ENCODE results near the gene CACNA2D3. TPM values are rescaled to one million over a fixed set of nuclear protein-coding genes. Genes with fewer than 3 reads are reported as not detected.
A peak's percentile ranks its signal among the peaks of the same experiment; 100 is the strongest.

Gene CACNA2D3
- total RNA-seq, 1 donor from 2014 or later: 10.0 TPM

DNA sequence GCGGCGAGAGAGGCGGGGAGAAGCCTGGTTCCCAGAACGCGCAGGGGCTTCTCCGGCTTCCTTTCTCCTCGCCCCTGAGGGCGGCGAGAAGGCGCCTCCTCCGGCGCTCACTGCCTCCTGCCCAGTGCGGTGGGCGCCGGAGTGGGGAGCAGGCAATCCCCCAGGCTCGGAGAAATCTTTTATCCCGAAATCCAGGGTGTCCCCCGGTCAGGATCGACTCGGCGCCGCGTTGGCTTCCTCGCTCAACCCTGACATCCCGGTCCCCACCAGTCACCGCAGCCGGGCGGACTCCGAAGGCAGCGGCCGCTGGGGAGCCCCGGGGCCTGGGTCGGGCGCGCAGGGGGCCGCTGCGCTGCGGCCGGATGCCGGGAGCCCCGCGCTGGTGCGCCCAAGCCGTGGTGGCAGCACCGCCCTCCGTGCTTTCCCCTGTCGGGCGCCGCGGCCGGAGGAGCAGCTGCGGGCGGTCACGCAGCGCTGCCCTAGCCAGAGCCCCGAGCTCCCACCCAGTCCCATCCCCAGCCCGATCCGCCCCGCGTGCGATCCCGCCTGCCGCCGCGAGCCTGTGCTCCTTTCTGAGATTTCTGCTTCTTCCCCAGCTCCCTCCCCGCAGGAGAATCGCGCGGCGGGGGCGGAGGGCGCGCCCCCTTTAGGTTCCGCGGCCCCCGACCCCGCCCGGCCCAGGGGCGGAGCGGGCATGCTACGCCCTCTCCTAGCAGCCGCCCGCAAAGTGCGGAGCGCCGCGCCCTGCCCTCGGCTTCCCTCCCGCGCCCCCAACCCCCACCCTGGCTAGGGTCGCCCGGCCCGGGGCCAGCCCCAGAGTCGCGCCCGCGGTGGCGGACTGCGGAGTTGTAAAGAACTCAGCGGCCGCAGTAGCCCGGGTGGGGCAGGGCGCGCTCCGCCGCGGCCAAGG lies 683 bp upstream of the CACNA2D3 start:
- H3K27me3 Mint-ChIP-seq (ENCODE audit: unreplicated experiment): peaks cover 15% of the 10 kb centered on the region
- DNase-seq: peak; percentile 72
- peaks cover 9% of the 10 kb centered on the region for H3K4me1 Mint-ChIP-seq (ENCODE audit: low read depth, unreplicated experiment)
- TF ChIP-seq, protein P1, sequence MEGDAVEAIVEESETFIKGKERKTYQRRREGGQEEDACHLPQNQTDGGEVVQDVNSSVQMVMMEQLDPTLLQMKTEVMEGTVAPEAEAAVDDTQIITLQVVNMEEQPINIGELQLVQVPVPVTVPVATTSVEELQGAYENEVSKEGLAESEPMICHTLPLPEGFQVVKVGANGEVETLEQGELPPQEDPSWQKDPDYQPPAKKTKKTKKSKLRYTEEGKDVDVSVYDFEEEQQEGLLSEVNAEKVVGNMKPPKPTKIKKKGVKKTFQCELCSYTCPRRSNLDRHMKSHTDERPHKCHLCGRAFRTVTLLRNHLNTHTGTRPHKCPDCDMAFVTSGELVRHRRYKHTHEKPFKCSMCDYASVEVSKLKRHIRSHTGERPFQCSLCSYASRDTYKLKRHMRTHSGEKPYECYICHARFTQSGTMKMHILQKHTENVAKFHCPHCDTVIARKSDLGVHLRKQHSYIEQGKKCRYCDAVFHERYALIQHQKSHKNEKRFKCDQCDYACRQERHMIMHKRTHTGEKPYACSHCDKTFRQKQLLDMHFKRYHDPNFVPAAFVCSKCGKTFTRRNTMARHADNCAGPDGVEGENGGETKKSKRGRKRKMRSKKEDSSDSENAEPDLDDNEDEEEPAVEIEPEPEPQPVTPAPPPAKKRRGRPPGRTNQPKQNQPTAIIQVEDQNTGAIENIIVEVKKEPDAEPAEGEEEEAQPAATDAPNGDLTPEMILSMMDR (IDR thresholded peaks at IDR 0.05; ENCODE audit: partially characterized antibody, unreplicated experiment): no peak
- peaks cover 8% of the 10 kb centered on the region for H3K9me3 Mint-ChIP-seq (ENCODE audit: unreplicated experiment)
- no peaks in the 10 kb centered on the region for H3K36me3 Mint-ChIP-seq (ENCODE audit: unreplicated experiment)
- H3K27ac Mint-ChIP-seq (ENCODE audit: unreplicated experiment): no peak overlapping the region
- H3K4me3 Mint-ChIP-seq (ENCODE audit: unreplicated experiment): peak overlapping the region; percentile 82

DNA sequence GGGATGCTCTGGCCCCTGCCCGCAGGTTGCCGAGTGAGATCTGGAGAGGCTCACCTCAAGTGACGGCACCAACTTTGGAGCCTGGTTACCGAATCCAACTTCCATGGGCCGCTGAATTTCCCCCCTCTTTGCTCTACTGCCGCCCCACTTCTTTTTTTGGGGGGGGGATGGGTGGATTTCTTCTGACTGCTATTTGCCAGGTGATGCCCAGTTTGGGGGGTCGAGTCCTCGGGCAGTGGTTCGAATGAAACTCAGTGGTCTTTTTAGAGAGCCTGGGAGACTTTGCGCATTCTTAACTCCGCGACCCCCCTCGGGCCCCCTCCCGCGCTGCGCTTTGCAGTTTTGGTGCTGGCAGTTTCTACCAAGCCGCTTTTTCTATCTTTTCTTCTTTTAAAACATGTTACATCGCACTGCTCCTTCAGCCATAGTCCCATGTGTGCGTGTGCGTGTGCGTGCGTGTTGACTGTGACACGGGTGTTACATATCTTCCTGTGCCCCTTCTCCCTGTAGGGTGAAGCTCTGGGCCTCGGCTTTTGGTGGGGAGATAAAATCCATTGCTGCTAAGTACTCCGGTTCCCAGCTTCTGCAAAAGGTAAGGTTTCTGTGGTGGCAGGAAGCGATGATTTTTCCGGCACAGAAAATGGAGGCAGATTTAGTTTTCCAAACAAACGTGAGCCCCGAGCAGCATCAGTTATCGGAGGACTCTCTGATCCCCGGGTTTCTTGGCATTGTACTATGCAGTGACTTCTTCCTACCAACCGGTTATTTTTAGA lies 837 bp downstream of the CACNA2D3 start:
- Mint-ChIP-seq H3K4me1 (ENCODE audit: low read depth, unreplicated experiment) (peaks cover 9% of the 10 kb centered on the region), H3K27ac (ENCODE audit: unreplicated experiment) (peak overlapping the region; percentile 79), H3K27me3 (ENCODE audit: unreplicated experiment) (peaks cover 15% of the 10 kb centered on the region), H3K36me3 (ENCODE audit: unreplicated experiment) (no peaks in the 10 kb centered on the region), H3K4me3 (ENCODE audit: unreplicated experiment) (peak overlapping the region; percentile 96), H3K9me3 (ENCODE audit: unreplicated experiment) (peaks cover 8% of the 10 kb centered on the region)
- DNase-seq: no peak
- TF ChIP-seq, protein P1 (IDR thresholded peaks at IDR 0.05; ENCODE audit: partially characterized antibody, unreplicated experiment): no peak

DNA sequence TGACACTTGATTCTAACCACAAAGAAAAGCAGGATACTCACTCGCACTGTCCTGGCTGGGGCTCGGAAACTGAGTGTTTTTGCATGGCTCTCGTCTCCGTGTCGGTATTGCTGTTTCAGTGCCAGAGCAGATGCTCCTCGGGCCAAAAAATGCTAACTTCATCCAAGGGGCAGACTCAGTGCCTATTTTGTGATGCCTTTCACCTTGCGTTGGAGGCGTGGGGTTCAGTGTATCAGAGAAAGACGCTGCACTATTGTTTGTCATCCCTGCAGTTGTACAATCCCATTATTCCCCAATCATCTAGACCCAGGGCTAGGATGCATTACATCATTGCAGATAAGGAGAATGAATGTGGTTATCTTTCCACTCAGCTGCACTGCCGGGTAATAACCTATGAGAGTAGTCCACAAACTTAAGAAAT lies 1.4 kb downstream of the CACNA2D3 start:
- Mint-ChIP-seq H3K27me3 (ENCODE audit: unreplicated experiment) (peaks cover 15% of the 10 kb centered on the region), H3K9me3 (ENCODE audit: unreplicated experiment) (peaks cover 8% of the 10 kb centered on the region), H3K27ac (ENCODE audit: unreplicated experiment) (peak overlapping the region; percentile 79), H3K36me3 (ENCODE audit: unreplicated experiment) (no peaks in the 10 kb centered on the region), H3K4me1 (ENCODE audit: low read depth, unreplicated experiment) (peaks cover 9% of the 10 kb centered on the region), H3K4me3 (ENCODE audit: unreplicated experiment) (peak overlapping the region; percentile 96)
- no peak for DNase-seq
- TF ChIP-seq, protein P1 (IDR thresholded peaks at IDR 0.05; ENCODE audit: partially characterized antibody, unreplicated experiment): no peak

DNA sequence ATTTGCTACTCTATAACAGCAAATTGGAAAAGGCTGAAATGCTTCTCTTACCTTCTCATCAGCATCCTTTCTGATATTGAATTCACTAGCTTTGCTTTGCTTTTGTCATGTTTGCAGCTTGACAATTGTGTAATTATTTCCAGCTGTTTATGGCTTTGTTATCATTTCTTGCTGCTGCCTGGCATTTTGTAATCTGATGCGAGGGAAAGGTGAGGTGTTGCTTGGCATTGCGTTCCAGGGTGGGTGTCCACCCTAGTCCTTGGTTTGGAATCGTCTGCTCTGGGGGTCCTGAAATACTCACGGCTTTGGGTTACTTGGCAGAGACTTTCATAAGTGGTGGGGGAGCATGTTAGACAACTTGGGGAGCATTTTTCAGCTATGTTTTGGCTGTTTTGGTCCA lies 2.9 kb downstream of the CACNA2D3 start:
- H3K36me3 Mint-ChIP-seq (ENCODE audit: unreplicated experiment): no peaks in the 10 kb centered on the region

More for the DNA sequence above, 2.9 kb downstream of the CACNA2D3 start:
- no peak for DNase-seq
- H3K4me1 Mint-ChIP-seq (ENCODE audit: low read depth, unreplicated experiment): peaks cover 6% of the 10 kb centered on the region
- H3K27me3 Mint-ChIP-seq (ENCODE audit: unreplicated experiment): peaks cover 13% of the 10 kb centered on the region
- peaks cover 8% of the 10 kb centered on the region for H3K9me3 Mint-ChIP-seq (ENCODE audit: unreplicated experiment)
- TF ChIP-seq, protein P1 (IDR thresholded peaks at IDR 0.05; ENCODE audit: partially characterized antibody, unreplicated experiment): no peak
- no peak overlapping the region for H3K27ac Mint-ChIP-seq (ENCODE audit: unreplicated experiment)
- peak overlapping the region; percentile 53 for H3K4me3 Mint-ChIP-seq (ENCODE audit: unreplicated experiment)
